Measurements from ENCODE around the gene CASP4. TPM values are rescaled to one million over a fixed set of nuclear protein-coding genes. Genes with fewer than 3 reads are reported as not detected.

The CASP4 gene
- total RNA-seq, 1 experiment from 2014 or later, result 75.6 TPM

DNA sequence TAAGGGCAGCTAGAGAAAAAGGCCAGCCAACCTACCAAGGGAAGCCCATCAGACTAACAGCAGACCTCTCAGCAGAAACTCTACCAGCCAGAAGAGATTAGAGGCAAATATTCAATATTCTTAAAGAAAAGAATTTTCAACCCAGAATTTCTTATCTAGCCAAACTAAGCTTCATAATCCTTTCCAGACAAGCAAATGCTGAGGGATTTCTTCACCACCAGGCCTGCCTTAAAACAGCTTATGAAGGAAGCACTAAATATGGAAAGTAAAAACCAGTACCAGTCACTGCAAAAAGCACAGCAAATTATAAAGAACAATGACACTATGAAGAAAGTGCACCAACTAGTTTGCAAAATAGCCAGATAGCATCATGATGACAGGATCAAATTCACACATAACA is 39.6 kb downstream of the CASP4 start:
- Histone ChIP-seq H3K4me3 (no peak overlapping the region), H3K9me3 (replicated peaks) (no peaks in the 10 kb centered on the region), H3K27me3 (replicated peaks) (no peaks in the 10 kb centered on the region), H3K36me3 (no peaks in the 10 kb centered on the region), H3K27ac (no peak overlapping the region), H3K4me1 (replicated peaks) (no peaks in the 10 kb centered on the region)
- no peak for DNase-seq (ENCODE audit: low read depth in 1 of 2, low spot score in 2 of 2)

DNA sequence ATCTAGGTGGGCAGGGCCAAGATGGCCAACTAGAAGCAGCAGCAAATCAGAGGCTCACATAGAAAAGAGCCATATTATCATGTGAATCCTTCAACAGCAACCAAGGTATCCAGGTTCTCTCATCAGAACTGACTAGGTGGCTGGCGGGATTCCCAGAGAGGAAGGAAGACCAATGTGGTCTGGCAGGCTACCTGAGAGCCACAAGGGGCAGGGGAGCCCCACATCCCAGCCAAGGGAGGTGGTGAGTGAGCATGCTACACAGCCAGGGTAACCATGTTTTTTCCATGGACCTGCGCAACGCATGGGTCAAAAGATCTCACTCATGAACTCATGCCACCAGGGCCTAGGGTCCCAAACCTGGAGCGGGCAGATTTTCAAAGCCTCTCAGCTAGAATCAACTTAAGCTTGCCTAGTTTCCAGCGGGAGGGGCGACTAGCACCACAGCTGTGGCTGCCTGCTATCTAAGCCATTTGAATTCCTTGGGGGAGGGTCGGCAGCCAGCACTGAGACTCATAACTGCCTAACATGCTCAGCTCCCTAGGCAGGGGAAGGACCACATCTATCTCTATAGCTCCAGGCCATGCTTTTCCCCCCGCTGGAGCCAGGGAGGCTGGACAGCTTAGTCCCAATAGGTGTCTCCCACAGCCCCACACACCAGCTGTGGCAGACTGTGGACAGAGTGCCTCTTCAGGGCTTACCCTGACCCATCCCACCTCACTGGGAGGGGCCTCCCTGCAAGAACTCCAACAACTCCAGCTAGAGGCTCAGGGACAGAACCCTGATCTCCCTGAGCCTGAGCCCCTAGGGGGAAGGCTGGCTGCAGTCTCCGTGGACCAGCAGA is 41.4 kb downstream of the CASP4 start:
- Histone ChIP-seq H3K27me3 (replicated peaks) (no peaks in the 10 kb centered on the region), H3K36me3 (no peaks in the 10 kb centered on the region), H3K4me3 (no peak overlapping the region), H3K4me1 (replicated peaks) (no peaks in the 10 kb centered on the region), H3K9me3 (replicated peaks) (no peaks in the 10 kb centered on the region), H3K27ac (no peak overlapping the region)
- no peak for DNase-seq (ENCODE audit: low read depth in 1 of 2, low spot score in 2 of 2)

DNA sequence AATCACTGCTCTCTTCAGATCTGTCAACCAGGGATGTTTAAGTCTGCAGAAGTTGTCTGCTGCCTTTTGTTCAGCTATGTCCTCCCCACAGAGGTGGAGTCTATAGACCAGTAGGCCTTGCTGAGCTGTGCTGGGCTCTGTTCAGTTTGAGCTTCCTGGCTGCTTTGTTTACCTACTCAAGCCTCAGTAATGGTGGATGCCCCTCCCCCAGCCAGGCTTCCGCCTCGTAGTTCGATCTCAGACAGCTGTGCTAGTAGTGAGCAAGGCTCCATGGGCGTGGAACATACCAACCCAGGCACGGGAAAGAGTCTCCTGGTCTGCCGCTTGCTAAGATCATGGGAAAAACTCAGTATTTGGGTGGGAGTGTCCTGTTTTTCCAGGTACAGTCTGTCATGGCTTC is 42.5 kb downstream of the CASP4 start:
- no peaks in the 10 kb centered on the region for H3K27me3 ChIP-seq (replicated peaks)
- H3K4me1 ChIP-seq (replicated peaks), result no peaks in the 10 kb centered on the region
- H3K9me3 ChIP-seq (replicated peaks), result no peaks in the 10 kb centered on the region
- no peaks in the 10 kb centered on the region for H3K36me3 ChIP-seq
- H3K27ac ChIP-seq, result no peak overlapping the region
- DNase-seq (ENCODE audit: low read depth in 1 of 2, low spot score in 2 of 2), result no peak
- no peak overlapping the region for H3K4me3 ChIP-seq

DNA sequence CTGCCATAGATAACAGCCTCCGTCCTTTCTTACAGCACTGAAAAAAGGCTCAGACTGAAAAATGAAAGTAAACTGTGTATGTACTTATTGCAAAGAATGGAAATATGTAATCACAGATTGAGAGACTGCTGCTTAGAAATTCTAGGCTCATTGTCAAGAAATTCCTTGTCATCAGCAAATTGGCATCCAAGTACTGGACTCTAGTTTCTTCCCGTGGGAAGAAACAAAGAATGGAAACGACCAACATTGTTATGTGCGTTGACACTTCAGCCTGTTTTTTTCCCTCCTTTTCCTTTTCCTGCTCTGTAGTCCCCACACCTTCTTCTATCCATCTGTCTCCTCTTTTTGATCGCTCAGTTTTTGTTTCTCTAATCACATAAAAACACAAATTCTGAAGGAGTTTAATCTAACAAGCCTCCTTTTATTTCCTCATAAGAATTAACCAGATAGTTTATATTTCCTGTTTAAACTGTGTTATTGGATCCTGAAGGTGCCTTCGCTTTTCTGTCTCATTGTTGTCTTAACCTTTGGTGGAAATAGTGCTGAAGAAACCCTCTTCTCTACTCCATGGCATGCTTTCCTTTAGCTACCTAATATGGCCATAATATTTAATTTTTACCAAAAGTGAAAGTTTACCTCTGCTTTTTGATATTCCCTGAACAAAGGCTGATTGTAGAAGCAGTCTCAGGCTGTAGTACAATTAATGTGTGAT is 50.1 kb downstream of the CASP4 start:
- DNase-seq (ENCODE audit: low read depth in 1 of 2, low spot score in 2 of 2), result peak in 1 of 2 experiments; percentile 21
- H3K4me1 ChIP-seq (replicated peaks), result no peaks in the 10 kb centered on the region; the same call in 1 of the 2 replicates
- H3K36me3 ChIP-seq, result no peaks in the 10 kb centered on the region
- peak overlapping the region; percentile 27 for H3K4me3 ChIP-seq
- peak overlapping the region; percentile 40 for H3K27ac ChIP-seq
- H3K9me3 ChIP-seq (replicated peaks), result no peaks in the 10 kb centered on the region
- no peaks in the 10 kb centered on the region for H3K27me3 ChIP-seq (replicated peaks)

DNA sequence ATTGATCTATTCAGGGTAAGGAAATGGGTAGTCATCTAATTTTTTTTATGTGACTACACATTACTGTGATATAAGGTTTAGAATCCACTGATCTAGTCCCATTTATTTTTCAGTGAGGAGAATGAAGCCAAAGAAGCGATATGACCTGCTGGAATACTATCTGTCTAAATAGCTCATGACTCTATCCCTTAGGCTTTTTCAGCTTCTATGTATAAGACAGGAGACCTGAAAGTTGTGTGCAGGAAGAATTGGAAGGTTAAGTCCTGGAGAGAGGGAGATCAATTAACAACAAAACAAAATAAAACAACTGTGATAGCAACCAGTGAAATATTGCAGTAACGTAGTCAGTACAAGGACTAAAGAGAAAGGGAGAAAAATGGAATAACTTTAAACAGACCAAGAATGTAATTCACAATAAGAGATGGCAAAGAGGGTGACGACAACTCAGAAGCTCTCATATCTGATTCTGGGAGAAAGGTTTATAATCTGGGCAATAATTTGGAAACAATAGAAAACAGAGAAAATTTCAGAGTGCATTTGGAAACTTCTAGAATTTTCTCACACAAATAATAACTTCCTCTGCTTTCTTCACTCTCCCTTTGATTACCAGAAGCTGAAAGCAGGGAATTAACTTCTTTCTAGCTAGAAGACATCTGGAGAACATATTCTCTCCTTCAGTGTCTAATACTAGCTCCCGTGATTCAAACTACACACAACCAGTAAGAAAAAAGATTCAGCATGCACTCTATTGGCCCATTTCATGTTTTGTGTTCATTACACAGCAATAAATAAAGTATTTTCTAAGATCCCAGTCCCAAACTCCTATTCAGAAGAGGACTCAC is 50.9 kb downstream of the CASP4 start:
- no peak for DNase-seq (ENCODE audit: low read depth in 1 of 2, low spot score in 2 of 2)
- Histone ChIP-seq H3K4me3 (peak overlapping the region; percentile 27), H3K4me1 (replicated peaks) (no peaks in the 10 kb centered on the region; the same call in 1 of the 2 replicates), H3K36me3 (no peaks in the 10 kb centered on the region), H3K27ac (peak overlapping the region; percentile 40), H3K27me3 (replicated peaks) (no peaks in the 10 kb centered on the region), H3K9me3 (replicated peaks) (no peaks in the 10 kb centered on the region)

DNA sequence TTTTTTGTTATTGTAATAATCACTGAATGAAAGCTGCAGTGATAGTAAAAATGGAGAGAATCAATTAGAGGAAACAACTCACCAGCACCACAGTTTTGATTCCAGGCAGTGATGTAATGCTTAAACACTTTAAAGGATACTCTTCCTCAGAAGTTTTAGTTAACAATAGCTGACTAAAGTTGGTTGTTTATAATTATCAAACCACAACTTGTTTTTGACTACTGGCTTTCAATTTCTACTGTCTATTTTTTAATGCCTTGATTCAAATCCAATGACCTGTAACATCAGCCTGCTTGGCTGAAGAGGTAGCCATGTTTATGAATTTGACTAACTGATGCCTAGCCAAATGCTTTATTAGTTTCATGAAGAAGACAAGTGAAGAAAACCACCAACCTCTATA is 51.9 kb downstream of the CASP4 start:
- peak in 1 of 2 experiments; percentile 8 for DNase-seq (ENCODE audit: low read depth in 1 of 2, low spot score in 2 of 2)
- no peak overlapping the region for H3K27ac ChIP-seq
- H3K9me3 ChIP-seq (replicated peaks), result no peaks in the 10 kb centered on the region
- H3K36me3 ChIP-seq, result no peaks in the 10 kb centered on the region
- H3K4me3 ChIP-seq, result no peak overlapping the region
- no peaks in the 10 kb centered on the region for H3K27me3 ChIP-seq (replicated peaks)
- no peaks in the 10 kb centered on the region; the same call in 1 of the 2 replicates for H3K4me1 ChIP-seq (replicated peaks)

DNA sequence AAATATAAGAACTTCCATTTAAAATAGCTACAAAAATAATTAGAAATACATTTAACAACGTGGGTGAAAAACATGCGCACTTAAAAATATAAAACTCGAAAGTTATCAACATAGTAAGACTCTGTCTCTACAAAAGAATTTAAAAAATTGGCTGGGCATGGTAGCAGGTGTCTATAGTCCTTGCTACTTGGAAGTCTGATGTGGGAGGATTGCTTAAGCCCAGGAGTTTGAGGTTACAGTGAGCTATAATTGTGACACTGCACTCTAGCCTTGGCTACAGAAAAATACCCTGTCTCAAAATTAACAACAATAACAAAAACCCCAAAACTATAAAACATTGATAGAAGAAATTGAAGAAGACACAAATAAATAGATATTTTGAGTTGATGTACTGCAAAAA is 56.3 kb downstream of the CASP4 start:
- no peaks in the 10 kb centered on the region for H3K36me3 ChIP-seq
- no peaks in the 10 kb centered on the region; the same call in 1 of the 2 replicates for H3K4me1 ChIP-seq (replicated peaks)
- no peak overlapping the region for H3K4me3 ChIP-seq
- no peaks in the 10 kb centered on the region for H3K9me3 ChIP-seq (replicated peaks)
- H3K27me3 ChIP-seq (replicated peaks), result no peaks in the 10 kb centered on the region
- no peak for DNase-seq (ENCODE audit: low read depth in 1 of 2, low spot score in 2 of 2)
- H3K27ac ChIP-seq, result no peak overlapping the region

DNA sequence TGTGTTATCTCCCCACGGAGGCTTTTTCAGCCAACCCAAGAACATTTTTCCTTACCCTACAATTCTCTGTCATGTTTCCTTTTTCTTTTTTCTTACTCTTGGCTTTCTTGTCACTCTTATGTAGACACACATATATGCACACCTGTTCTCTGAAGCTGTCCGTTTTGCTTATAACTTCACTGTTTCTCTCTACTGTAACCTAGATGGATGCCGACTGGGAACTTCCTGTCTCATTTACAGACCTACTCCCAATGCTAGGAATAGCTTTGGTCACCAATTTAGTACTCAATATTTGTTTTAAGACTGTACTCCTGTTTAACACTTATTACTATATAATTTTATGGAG is 60.2 kb downstream of the CASP4 start:
- Histone ChIP-seq H3K36me3 (no peaks in the 10 kb centered on the region), H3K4me1 (replicated peaks) (no peaks in the 10 kb centered on the region), H3K27me3 (replicated peaks) (no peaks in the 10 kb centered on the region), H3K9me3 (replicated peaks) (no peaks in the 10 kb centered on the region), H3K4me3 (no peak overlapping the region), H3K27ac (no peak overlapping the region)
- DNase-seq (ENCODE audit: low read depth in 1 of 2, low spot score in 2 of 2), result no peak

DNA sequence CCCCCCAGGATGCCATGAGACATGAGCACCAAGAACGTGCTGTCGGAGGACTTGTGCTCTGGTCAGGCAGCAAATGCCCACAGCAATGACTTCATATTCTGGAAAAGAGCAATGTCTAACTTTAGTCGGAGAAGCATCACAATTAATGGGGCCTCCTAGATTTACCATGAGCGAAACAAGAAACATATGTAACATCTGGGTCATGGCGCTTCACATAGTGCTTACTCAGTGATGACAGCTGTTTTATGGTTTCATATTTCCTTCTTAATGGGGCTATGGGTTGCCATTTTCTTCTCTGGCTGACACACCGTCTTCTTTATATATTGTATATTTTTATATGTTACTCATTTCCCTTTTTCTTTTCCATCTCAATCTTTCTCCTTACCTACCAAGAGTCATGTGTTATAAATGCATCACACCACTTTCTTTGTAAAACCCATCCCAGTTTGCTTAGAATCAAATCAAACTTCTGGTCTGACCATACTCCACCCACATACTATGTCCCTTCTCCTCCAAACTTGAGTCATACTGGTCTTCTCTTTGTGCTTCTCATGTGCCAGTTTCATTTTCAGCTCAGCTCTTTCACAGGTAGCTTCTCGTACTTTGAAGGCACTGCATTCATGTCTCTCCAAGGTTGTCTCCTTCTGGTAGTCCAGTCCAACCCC is 60.7 kb downstream of the CASP4 start:
- H3K27me3 ChIP-seq (replicated peaks), result no peaks in the 10 kb centered on the region
- H3K27ac ChIP-seq, result no peak overlapping the region
- no peak overlapping the region for H3K4me3 ChIP-seq
- H3K36me3 ChIP-seq, result no peaks in the 10 kb centered on the region
- no peak for DNase-seq (ENCODE audit: low read depth in 1 of 2, low spot score in 2 of 2)
- no peaks in the 10 kb centered on the region for H3K4me1 ChIP-seq (replicated peaks)
- H3K9me3 ChIP-seq (replicated peaks), result no peaks in the 10 kb centered on the region

DNA sequence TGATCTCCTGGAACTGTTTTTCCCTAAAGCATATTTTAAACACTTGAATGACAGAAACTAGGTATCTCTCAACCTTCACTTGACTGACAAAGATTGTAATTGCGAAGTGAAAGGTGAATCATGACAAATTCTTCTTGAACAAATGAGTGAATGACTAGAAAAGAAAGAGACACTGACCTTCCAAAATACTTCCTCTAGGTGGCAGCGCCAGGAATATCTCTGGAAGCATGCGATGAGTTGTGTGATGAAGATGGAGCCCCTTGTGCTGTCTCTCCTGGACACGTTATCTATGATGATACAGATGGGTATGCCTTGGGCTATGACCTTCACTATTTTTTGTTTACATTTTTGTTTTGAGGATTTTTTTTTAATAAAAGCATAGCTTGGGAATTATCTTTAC is 63.1 kb downstream of the CASP4 start:
- Histone ChIP-seq H3K9me3 (replicated peaks) (no peaks in the 10 kb centered on the region), H3K36me3 (no peaks in the 10 kb centered on the region), H3K4me3 (no peak overlapping the region), H3K4me1 (replicated peaks) (no peaks in the 10 kb centered on the region), H3K27ac (no peak overlapping the region), H3K27me3 (replicated peaks) (no peaks in the 10 kb centered on the region)
- no peak for DNase-seq (ENCODE audit: low read depth in 1 of 2, low spot score in 2 of 2)

DNA sequence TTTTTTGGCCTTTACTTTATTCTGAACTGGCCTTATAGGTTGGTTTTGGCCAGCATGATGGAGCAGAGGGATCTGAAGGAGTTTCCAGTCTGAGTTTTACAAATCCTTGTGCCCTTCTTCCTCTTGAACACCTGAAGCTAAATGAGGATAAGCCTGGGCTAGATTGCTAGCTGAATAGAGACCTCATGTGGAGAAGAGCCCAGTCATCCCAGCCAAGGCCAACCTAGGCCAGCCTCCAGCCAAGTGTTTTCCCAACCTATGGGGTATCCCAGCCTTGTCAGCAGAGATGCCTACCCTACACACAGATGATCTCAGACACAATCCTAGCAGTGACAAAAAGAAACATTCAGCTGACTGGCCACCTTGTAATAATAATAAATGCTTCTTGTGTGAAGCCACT is 69.1 kb downstream of the CASP4 start:
- Histone ChIP-seq H3K27ac (no peak overlapping the region), H3K27me3 (replicated peaks) (no peaks in the 10 kb centered on the region), H3K36me3 (no peaks in the 10 kb centered on the region), H3K4me3 (no peak overlapping the region), H3K4me1 (replicated peaks) (no peaks in the 10 kb centered on the region), H3K9me3 (replicated peaks) (no peaks in the 10 kb centered on the region)
- no peak for DNase-seq (ENCODE audit: low read depth in 1 of 2, low spot score in 2 of 2)

DNA sequence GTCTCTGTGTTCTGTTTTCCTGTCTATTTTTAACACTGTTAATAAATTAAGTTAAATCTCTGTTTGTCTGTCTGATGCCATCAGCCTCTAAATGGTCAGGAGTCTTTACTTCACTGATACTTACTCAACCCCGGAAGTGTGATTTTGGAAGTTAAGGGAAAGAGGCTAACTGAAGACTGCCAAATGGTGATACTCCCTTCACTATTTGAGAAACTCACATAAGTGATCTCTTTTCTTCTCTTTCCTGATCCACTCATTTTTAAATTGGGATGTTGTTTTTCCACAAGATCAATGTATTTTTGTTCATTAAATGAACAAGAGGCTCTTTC is 69.7 kb downstream of the CASP4 start:
- no peaks in the 10 kb centered on the region; the same call in 1 of the 2 replicates for H3K4me1 ChIP-seq (replicated peaks)
- H3K36me3 ChIP-seq, result no peaks in the 10 kb centered on the region
- no peak overlapping the region for H3K27ac ChIP-seq
- H3K4me3 ChIP-seq, result no peak overlapping the region
- no peaks in the 10 kb centered on the region for H3K27me3 ChIP-seq (replicated peaks)
- H3K9me3 ChIP-seq (replicated peaks), result no peaks in the 10 kb centered on the region
- no peak for DNase-seq (ENCODE audit: low read depth in 1 of 2, low spot score in 2 of 2)

DNA sequence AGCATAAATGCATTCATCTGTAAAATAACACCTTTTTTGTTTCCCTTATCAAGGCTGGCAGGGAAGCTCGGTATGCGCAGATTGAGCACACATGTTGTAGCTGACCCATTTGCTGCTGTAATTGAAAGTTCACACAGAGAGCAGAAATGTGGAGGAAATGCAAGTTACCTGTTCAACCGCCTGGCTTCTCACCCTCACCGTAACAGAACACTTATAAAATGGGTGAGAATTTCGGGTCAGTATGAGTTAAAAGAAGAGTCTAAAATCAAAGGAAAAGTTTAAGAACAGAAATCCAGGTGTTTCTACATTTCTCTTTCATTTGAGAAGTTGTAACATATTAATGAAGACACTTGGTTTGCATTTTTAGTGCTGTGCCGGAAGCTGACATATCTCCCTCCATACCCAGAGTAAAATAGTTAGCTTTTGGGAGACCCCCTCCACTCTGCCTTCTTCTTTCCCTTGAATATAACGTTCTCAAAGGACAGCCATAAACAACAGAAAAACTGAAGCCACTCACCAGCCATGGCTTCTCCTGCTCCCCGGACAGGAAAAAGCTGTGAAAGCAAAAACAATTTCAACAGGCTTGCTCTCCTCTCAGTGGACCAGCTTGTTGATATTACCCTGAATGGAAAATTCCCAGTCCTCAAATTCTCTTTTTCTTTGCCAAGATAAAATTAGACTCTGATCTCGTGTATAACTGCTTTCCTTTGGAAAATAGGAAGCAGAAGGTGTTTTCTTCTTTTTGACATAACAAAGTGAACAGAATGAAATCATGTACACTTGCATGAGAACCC is 70.3 kb downstream of the CASP4 start, which contains the start of gene CASP12:
CASP12 (minus strand) TSS at position 570 of the 794 bp plus-strand sequence.
- no peaks in the 10 kb centered on the region for H3K36me3 ChIP-seq
- no peaks in the 10 kb centered on the region for H3K9me3 ChIP-seq (replicated peaks)
- no peak for DNase-seq (ENCODE audit: low read depth in 1 of 2, low spot score in 2 of 2)
- peaks cover 5% of the 10 kb centered on the region for H3K4me1 ChIP-seq (replicated peaks)
- no peak within 1 kb of the TSS for H3K4me3 ChIP-seq
- no peaks in the 10 kb centered on the region for H3K27me3 ChIP-seq (replicated peaks)
- H3K27ac ChIP-seq, result no peak within 1 kb of the TSS
